AG04449 (cell line): ENCODE measurements around the gene YIF1A.

Experiments used
- CTCF ChIA-PET: fragments of 350-600 bp; formaldehyde crosslinking; extraction: SDS; loops from one replicate; lab custom pipeline; 2021; ENCODE audit warnings: antibody characterized with exemption; lab: Yijun Ruan, JAX
- POLR2A ChIA-PET: fragments of 400-600, 350-600 bp; formaldehyde crosslinking; extraction: SDS; loops from one replicate; lab custom pipeline; 2020; ENCODE audit warnings: antibody characterized with exemption, inconsistent platforms; lab: Yijun Ruan, JAX
- DNase-seq: peaks from one replicate; pipeline ENCODE4 v3.0.0-alpha.2; 2010; ENCODE audit warnings: low read depth, low spot score
- H3K4me3 ChIP-seq: 2 replicates; pipeline ENCODE4 v1.5.1; 2011; ENCODE audit warnings: low read depth, mild to moderate bottlenecking, control low read depth, low read length
- TF ChIP-seq, protein P1 (sequence below): IDR thresholded peaks from one replicate; pipeline ENCODE4 v1.5.1; 2011; ENCODE audit warnings: mild to moderate bottlenecking, moderate library complexity, low read length, control low read depth, inconsistent platforms; ENCODE audit not compliant: insufficient read depth; ENCODE audit errors: missing control alignments

YIF1A gene

DNA sequence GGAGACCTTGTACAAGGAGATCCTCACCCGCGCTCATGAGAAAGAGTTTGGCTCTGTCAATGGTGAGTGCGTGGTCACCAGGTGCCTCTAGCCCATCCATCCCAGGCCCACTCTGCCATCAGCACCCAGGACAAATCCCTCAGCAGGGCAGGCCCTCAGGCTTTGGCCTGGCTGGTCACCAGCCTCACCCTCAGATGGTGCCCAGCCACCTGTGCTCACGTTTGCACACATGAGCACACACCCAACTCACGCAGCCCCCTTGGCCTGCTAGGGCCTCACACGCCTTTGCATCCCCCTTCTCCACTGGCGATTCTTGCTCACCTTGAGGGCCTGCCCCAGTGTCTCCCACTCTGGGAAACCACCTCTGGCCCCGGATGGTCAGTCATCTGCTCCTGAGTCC lies 24.6 kb downstream of the YIF1A start:
- no peak overlapping the region for H3K4me3 ChIP-seq
- CTCF ChIA-PET: no interaction called here
- TF ChIP-seq, protein P1, sequence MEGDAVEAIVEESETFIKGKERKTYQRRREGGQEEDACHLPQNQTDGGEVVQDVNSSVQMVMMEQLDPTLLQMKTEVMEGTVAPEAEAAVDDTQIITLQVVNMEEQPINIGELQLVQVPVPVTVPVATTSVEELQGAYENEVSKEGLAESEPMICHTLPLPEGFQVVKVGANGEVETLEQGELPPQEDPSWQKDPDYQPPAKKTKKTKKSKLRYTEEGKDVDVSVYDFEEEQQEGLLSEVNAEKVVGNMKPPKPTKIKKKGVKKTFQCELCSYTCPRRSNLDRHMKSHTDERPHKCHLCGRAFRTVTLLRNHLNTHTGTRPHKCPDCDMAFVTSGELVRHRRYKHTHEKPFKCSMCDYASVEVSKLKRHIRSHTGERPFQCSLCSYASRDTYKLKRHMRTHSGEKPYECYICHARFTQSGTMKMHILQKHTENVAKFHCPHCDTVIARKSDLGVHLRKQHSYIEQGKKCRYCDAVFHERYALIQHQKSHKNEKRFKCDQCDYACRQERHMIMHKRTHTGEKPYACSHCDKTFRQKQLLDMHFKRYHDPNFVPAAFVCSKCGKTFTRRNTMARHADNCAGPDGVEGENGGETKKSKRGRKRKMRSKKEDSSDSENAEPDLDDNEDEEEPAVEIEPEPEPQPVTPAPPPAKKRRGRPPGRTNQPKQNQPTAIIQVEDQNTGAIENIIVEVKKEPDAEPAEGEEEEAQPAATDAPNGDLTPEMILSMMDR: no peak
- POLR2A ChIA-PET: no interaction called here
- no peak for DNase-seq

GRCh38 chr11:66263785-66264184 lies 25.2 kb downstream of the YIF1A start:
- H3K4me3 ChIP-seq: no peak overlapping the region
- TF ChIP-seq, protein P1: no peak
- CTCF ChIA-PET: no interaction called here
- POLR2A ChIA-PET: interaction anchor here (0.6 kb wide), 1 partner anchor 356 kb away, joined by 3 read pairs; no protein-coding TSS in a partner anchor
- DNase-seq: no peak

GRCh38 chr11:66263231-66263630 lies 25.7 kb downstream of the YIF1A start:
- POLR2A ChIA-PET: interaction anchor here (1.8 kb wide), 1 partner anchor 25 kb away, joined by 4 read pairs; the partner anchor contains the start of gene YIF1A

DNA sequence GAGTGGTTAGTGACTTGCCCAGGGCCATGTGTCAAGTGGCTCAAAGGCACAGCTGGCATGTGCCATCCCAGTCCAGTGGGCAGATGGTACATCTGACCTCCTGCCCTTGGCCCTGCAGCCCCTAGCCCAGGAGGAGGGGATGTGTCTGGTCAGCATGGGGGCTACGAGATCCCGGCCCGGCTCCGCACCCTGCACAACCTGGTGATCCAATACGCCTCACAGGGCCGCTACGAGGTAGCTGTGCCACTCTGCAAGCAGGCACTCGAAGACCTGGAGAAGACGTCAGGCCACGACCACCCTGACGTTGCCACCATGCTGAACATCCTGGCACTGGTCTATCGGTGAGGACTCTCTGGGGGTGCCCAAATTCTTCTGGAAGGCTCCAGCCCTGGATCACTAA lies 26.2 kb downstream of the YIF1A start:
- no peak for DNase-seq
- no peak overlapping the region for H3K4me3 ChIP-seq
- ChIA-PET CTCF (no interaction called here), POLR2A (interaction anchor here (1.8 kb wide), 1 partner anchor 26 kb away, joined by 4 read pairs; the partner anchor contains the start of gene YIF1A)
- TF ChIP-seq, protein P1: no peak

More at GRCh38 chr11:66263231-66263630, 25.7 kb downstream of the YIF1A start:
- DNase-seq: no peak
- TF ChIP-seq, protein P1: no peak
- no peak overlapping the region for H3K4me3 ChIP-seq
- CTCF ChIA-PET: no interaction called here

- ChIA-PET POLR2A (interaction anchor here (1.8 kb wide), 1 partner anchor 26 kb away, joined by 4 read pairs; the partner anchor contains the start of gene YIF1A), CTCF (interaction anchor here (1.0 kb wide), 1 partner anchor 10 kb away, joined by 3 read pairs; no protein-coding TSS in a partner anchor)
- no peak overlapping the region for H3K4me3 ChIP-seq
- DNase-seq: no peak
- TF ChIP-seq, protein P1: no peak
Measured at GRCh38 chr11:66262191-66262590, 26.8 kb downstream of the YIF1A start.

GRCh38 chr11:66261578-66261977 lies 27.4 kb downstream of the YIF1A start:
- TF ChIP-seq, protein P1: no peak
- POLR2A ChIA-PET: interaction anchor here (1.8 kb wide), 1 partner anchor 27 kb away, joined by 4 read pairs; the partner anchor contains the start of gene YIF1A
- H3K4me3 ChIP-seq: no peak overlapping the region
- CTCF ChIA-PET: interaction anchor here (1.0 kb wide), 2 partner anchors 10 to 17 kb away, joined by 3 read pairs; no protein-coding TSS in a partner anchor
- no peak for DNase-seq
